Stimulated activated CD8-positive, alpha-beta memory T cell treated with anti-CD3 and anti-CD28 coated beads, Interleukin-7, amount 100 ng/mL, for 24 hours (primary cell): Measurements from ENCODE around the gene GZF1.

ENCODE experiments used
- DNase-seq: peaks from one replicate; pipeline ENCODE4 v3.0.0-alpha.2; 2020; ENCODE audit warnings: low read depth

Gene GZF1

DNA sequence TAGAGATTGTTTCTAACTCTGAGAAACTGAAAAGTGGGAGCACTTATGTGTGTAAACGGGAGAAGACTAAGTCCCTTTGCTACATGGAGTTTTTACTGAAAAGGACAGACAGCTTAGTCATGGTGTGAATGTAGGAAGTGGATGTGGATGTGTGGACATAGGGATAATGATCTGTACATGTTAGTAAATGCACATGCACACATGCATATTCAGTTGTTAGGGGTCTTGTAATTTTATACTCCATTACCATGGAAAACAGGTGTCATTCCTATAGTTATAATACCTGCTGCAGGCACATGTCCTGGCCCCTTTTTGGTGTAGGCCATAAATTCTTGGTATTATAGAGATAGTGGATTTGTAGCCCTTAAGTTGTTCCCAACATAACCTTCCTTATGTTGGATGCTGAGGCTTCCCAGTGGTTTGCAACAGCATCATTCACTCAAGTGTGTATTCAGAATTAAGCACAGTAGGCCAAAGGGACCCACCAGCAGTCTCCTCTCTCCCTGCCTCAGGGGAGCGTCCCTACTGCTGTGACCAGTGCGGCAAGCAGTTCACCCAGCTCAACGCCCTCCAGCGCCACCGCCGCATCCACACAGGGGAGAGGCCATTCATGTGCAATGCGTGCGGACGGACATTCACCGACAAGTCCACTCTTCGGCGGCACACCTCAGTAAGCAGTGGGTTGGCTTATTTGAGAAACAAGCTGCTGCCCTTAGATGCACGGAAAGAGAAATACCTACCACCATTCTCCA is 7.3 kb downstream of the GZF1 start:
- DNase-seq, result no peak

DNA sequence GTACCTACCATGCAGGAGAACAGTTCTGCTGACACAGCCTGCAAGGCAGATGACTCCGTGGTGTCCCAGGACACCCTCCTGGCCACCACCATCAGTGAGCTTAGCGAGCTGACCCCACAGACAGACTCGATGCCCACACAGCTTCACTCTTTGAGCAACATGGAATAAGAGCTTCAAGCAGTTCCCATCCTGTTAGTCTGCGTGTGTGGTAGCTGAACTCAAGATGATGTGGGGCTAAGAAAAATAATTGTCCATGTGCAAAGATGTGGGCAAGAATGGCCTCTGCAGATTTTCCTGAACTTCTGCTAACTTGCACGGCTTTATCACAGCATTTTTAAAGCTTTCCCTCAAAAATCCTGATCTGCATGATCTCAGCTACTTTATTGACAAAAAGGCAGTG is 8.3 kb downstream of the GZF1 start:
- DNase-seq, result no peak

GRCh38 chr20:23370873-23371272 is 8.9 kb downstream of the GZF1 start:
- no peak for DNase-seq

- no peak for DNase-seq
Measured at GRCh38 chr20:23371496-23371895, 9.5 kb downstream of the GZF1 start.

- no peak for DNase-seq
Measured at GRCh38 chr20:23374441-23374840, 12.5 kb downstream of the GZF1 start.

GRCh38 chr20:23375827-23376226 is 13.8 kb downstream of the GZF1 start:
- no peak for DNase-seq

DNA sequence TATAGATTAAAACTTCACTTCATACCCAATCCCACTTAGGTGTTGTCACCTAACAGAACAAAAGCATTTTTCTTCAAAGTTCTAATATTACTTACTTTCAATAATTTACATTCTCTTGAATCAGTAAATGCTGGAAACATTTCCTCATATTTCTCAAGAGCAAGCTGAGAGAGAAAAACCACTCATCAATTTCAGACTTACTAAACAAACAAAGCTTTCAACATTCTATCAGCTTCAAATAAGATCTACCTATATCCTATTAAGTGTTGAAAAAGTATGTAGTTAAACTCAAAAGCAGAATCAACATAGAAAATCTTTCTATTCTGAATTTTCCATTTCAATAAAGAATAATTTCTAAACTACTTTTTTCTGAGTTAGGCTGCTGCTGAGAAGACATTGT is 17.8 kb downstream of the GZF1 start:
- no peak for DNase-seq

DNA sequence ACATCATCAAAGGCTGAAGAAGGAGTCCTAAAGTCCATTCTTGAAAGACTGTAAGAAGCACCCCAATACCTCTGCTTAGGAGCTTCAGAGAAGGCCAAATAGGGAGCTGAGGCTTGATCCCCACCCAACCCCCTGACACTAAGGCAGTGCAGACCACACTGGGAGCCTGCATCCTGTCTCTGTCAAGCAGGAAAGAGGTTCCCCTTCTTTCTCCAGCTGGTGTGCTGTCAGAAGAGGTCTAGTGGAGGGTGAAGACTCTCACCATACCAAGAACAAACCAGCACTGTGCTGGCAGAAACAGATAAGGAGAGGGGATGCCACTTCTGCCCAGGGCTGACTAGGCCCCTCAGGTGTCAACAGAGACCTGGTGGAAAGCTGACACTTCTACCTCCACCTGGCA is 19.9 kb downstream of the GZF1 start:
- no peak for DNase-seq

- no peak for DNase-seq
Measured at GRCh38 chr20:23386304-23387117, 24.5 kb downstream of the GZF1 start.

DNA sequence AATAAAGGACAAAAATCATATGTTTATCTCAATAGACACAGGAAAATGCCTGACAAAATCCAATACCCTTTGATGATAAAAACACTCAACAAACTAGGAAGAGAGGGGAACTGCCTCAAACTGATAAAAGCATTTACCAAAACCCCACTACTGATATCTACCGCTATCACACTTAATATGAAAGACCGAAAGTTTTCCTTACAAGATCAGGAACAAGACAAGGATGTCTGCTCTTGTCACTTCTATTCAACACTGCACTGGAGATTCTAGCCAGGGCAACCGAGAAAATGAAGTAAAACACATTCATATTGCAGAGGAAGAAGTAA is 25.1 kb downstream of the GZF1 start:
- no peak for DNase-seq

DNA sequence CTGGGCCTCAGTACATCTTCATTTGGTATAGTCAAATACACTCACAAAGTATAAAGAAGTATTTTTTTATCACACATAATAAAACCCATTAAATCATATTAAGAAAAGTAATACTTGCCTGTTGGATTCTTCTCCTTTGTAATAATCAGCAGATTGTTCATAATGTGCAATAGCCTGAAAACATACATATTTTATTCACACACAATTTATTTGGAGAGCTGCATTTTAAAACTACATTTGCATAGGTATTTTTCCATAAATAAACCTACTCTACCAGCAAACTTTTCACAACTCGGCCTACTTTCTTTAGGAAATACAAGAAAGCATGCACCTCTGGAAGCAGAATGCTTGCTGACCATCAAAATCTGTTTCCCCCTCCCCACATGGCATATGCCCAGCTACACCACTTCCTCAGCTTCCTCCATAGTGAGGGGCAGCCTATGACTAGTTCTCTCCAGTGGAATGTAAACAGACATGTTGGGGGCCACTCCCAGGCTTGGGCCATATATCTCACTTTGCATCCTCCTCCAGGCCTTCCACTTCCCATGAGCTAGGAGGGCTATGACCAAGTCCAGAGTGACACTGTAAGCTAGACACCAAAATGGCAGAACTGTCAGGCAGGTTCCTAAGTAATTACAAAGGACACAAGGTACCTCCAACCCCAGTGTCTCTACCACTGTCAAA is 28.3 kb downstream of the GZF1 start:
- DNase-seq, result no peak

GRCh38 chr20:23391707-23392310 is 29.8 kb downstream of the GZF1 start:
- no peak for DNase-seq

GRCh38 chr20:23393996-23394775 is 32.2 kb downstream of the GZF1 start:
- no peak for DNase-seq

DNA sequence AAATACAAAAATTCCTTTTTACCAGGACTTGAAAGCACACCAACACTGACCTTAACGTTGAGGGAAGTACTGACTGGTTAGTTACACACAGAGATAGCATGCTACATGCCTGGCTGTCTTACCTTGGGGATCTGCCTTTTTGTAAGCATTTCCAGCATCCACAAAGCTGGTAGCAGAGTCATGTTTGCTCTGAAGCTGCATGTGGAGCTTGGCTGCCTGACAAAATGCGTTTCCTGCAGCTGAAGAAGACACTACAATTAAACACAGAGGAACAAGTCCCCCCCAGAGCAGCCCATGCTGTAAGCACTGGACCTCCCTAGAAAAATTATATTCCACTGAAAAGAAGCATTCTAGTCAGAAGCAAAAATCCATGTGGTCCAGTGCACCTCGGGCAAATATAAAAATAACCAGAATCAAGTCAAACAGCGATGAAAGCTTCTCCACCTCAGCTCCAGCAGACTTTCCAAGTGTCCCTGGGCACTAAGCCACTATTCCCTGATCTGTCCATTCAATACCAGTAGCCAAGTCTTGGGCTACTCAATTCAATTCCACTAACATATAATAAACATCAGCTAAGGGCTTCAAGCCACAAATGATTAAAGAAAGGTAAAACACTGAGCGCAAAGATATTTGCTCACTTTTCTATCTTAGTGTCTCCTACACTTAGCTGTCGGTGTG is 35.1 kb downstream of the GZF1 start:
- no peak for DNase-seq

DNA sequence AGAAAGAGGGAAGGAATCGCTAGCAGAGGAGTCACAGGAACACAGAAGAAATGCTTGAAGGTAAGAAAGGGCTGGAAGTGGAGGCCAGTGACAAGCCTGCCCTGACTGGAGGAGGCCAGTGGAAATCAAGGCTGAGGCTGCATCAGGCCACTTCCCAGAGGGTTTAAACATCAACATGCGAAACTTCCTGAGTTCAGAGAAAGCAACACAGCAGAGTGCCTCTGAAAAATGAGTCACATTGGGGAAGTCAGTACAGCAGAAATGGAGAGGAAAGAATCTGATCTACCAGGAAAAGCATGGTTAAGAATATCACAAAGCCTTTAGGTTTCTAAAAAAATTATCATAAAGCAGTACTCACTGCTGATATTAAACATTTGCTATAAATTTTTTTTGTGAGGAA is 36.0 kb downstream of the GZF1 start:
- DNase-seq, result no peak

GRCh38 chr20:23399568-23400241 is 37.7 kb downstream of the GZF1 start:
- no peak for DNase-seq

DNA sequence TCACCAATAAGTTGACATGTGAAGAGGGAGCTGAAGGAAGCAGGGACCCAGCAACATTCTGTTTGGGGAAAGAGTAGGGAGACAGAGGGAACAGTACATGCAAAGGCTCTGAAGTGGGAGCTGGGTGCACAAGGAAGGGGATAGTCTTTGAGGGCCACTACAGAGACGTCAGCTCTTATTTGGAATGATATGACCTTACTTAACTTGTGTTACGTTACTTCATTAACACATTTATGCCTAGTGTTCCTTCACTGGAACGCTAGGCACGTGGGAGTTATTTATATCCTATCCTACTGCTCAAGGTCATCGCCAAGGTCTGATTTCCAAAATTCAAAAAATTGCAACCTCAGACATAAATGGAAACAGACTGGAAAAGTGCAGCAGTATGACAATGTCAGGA is 39.1 kb downstream of the GZF1 start:
- DNase-seq, result no peak

DNA sequence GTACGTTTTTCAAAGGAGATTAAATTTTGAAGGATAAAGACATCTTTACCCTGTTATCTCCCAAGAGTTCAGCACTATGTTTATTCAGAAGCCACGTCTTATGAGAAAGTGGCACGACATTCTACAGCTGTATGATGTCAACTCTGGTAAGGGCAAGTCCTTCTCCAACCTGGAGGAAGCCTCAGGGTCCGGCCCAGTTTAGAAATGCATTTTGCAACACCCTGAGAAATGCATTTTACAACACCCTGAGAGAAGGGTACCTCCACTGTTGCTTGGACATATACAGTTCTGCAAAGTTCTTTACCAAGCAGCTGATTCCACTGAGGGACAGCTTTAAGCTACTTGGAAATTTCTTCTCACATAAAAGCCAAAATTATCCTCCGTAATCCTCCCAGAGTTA is 41.8 kb downstream of the GZF1 start:
- no peak for DNase-seq

GRCh38 chr20:23404196-23404595 is 42.2 kb downstream of the GZF1 start:
- DNase-seq, result no peak

- DNase-seq, result no peak
Measured at GRCh38 chr20:23406880-23407279, 44.9 kb downstream of the GZF1 start.
